Measurements from ENCODE around the gene LRRC10B. TPM values are rescaled to one million over a fixed set of nuclear protein-coding genes. Genes with fewer than 3 reads are reported as not detected.

The LRRC10B gene
- total RNA-seq, 4 donors from 2014 or later, result 0.59 to 39.7 (median 3.1) TPM

DNA sequence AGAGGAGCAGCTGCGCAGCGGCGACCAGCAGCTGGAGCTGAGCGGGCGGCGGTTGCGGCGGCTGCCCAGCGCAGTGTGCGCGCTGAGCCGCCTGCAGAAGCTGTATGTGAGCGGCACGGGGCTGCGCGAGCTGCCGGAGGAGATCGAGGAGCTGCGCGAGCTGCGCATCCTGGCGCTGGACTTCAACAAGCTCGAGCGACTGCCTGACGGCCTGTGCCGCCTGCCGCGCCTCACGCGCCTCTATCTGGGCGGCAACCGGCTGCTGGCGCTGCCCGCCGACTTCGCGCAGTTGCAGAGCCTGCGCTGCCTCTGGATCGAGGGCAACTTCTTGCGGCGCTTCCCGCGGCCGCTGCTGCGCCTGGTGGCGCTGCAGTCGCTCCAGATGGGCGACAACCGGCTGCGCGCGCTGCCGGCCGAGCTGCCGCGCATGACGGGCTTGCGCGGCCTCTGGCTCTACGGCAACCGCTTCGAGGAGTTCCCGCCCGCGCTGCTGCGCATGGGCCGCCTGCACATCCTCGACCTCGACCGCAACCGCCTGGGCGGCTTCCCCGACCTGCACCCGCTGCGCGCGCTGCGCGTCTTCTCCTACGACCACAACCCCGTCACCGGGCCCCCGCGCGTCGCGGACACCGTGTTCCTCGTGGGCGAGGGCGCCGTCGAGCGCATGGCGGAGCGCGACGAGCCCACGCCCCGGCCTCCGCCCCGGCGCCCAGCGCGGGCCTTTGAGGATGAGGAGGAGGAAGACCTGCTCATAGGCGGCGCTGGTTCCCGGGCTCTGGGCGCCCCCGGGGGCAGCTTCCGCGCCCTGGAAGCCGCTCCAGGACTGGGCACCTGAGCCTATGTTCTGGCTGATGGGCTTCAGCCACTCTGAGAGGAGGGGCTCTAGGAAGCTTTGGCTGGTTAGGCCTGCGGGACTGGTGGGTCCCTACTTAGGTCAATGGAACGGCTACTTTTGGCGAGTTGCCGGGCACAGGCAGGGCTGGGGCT, 787 bp downstream of the LRRC10B start:
- peak overlapping the region; percentile 61 to 62 for H3K27ac ChIP-seq
- TF ChIP-seq, protein P1, sequence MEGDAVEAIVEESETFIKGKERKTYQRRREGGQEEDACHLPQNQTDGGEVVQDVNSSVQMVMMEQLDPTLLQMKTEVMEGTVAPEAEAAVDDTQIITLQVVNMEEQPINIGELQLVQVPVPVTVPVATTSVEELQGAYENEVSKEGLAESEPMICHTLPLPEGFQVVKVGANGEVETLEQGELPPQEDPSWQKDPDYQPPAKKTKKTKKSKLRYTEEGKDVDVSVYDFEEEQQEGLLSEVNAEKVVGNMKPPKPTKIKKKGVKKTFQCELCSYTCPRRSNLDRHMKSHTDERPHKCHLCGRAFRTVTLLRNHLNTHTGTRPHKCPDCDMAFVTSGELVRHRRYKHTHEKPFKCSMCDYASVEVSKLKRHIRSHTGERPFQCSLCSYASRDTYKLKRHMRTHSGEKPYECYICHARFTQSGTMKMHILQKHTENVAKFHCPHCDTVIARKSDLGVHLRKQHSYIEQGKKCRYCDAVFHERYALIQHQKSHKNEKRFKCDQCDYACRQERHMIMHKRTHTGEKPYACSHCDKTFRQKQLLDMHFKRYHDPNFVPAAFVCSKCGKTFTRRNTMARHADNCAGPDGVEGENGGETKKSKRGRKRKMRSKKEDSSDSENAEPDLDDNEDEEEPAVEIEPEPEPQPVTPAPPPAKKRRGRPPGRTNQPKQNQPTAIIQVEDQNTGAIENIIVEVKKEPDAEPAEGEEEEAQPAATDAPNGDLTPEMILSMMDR (IDR thresholded peaks at IDR 0.05), result peak in 2 of 4 experiments; percentile 33 to 39
- peak in 1 of 2 donors; percentile 16 for TF ChIP-seq POLR2A (IDR thresholded peaks at IDR 0.05)
- no peaks in the 10 kb centered on the region for H3K36me3 ChIP-seq
- no peaks in the 10 kb centered on the region for H3K9me3 ChIP-seq
- intact Hi-C loops (cut with DNase I; ENCODE audit: low total_unique reads), result no loop called here
- H3K4me1 ChIP-seq, result peaks cover 0 to 16% of the 10 kb centered on the region in 2 donors
- DNase-seq, result peak in 1 of 2 donors; percentile 37
- peak overlapping the region in 1 of 2 donors; percentile 11 for H3K4me3 ChIP-seq
- H3K27me3 ChIP-seq, result peaks cover 6 to 18% of the 10 kb centered on the region in 2 donors

DNA sequence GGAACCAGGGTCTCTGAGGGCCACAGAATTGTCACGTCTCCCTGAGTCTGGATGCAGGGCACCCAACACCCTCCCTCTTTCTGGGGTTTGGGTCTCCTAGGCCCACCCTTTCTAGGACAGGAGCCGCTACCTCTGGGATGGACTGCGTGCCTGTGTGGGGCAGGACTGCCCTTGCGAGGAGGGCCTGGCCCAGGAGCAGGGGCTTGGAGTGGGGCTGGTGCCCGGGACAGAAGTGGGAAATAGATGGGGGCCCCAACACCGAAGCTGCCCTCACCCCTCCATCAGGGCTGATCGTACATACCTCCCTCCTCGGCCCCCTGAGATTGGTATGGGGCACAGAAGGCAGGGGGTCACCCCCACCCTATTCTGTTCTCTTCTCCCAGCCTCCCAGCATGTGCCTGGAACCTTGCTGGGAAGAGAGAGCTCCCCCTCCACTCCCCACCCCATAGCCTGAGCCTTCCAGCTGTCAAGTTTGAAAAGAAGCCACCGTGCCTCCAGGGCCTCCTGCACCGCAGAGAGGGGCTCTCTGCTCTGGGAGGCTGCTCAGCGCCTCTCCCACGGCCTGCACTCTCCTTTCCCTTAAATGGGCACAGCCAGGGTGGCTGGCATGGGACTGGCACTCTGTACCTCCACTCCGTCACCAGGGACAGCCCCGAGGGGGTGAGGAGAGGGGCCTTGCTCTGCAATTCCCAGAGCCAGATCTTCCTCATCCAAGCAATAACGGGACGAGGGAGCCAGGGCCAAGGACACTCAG, 1.8 kb downstream of the LRRC10B start:
- TF ChIP-seq, protein P1 (IDR thresholded peaks at IDR 0.05), result no peak
- TF ChIP-seq POLR2A (IDR thresholded peaks at IDR 0.05), result no peak
- intact Hi-C loops (cut with DNase I; ENCODE audit: low total_unique reads), result no loop called here
- peaks cover 6 to 18% of the 10 kb centered on the region in 2 donors for H3K27me3 ChIP-seq

DNA sequence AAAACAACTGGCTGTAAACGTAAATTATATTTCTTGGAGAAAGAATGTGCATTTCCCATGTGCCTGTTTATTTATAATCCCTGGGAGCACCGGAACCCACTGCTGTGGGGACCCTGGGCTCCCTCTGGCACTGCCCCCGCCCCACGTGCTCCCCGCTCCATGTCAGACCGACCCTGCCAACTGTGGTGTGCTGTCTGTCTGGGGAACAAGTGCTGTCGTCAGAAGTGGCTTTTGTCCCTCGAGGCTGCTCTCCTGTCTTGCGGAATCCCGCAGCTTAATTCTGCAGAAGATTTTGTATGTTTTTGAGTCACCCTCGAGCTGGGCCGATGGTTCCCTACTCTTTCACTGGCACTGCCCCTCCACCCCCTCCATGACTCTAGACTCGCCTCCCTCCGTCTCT, 2.4 kb downstream of the LRRC10B start:
- H3K27ac ChIP-seq, result peak overlapping the region; percentile 61 to 62
- intact Hi-C loops (cut with DNase I; ENCODE audit: low total_unique reads), result no loop called here

More for the DNA sequence above, 1.8 kb downstream of the LRRC10B start:
- Histone ChIP-seq H3K4me1 (peaks cover 0 to 16% of the 10 kb centered on the region in 2 donors), H3K36me3 (no peaks in the 10 kb centered on the region), H3K4me3 (no peak overlapping the region), H3K27ac (peak overlapping the region; percentile 61 to 62), H3K9me3 (no peaks in the 10 kb centered on the region)
- DNase-seq, result peak in 1 of 2 donors; percentile 28

DNA sequence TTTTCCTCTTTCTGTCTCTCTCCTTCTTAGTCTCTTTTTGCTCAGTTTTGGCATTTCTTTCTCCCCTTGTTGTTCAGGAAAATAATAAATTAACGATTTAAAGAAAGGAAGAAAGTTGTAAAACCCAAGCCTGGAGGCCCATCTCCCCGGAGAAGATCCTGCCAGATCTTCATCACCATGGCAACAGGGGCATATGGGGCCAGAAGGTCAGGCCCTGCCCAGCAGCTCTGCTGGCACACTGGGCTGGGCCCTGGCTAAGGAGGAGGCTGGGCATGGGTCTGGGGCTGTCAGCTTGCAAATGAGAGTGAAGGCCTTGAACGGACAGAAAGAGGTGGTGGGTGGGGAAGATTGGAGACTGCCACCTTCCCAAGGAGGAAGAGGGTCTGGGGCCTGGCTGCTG, 2.8 kb downstream of the LRRC10B start:
- Histone ChIP-seq H3K27ac (peak overlapping the region; percentile 42 to 61), H3K4me3 (no peak overlapping the region), H3K27me3 (peaks cover 6 to 18% of the 10 kb centered on the region in 2 donors), H3K9me3 (no peaks in the 10 kb centered on the region), H3K36me3 (no peaks in the 10 kb centered on the region), H3K4me1 (peaks cover 0 to 16% of the 10 kb centered on the region in 2 donors)
- DNase-seq, result no peak
- TF ChIP-seq POLR2A (IDR thresholded peaks at IDR 0.05), result no peak
- TF ChIP-seq, protein P1 (IDR thresholded peaks at IDR 0.05), result no peak
- intact Hi-C loops (cut with DNase I; ENCODE audit: low total_unique reads), result no loop called here

More for the DNA sequence above, 2.4 kb downstream of the LRRC10B start:
- Histone ChIP-seq H3K36me3 (no peaks in the 10 kb centered on the region), H3K9me3 (no peaks in the 10 kb centered on the region), H3K27me3 (peaks cover 6 to 18% of the 10 kb centered on the region in 2 donors), H3K4me1 (peaks cover 0 to 16% of the 10 kb centered on the region in 2 donors), H3K4me3 (no peak overlapping the region)
- TF ChIP-seq, protein P1 (IDR thresholded peaks at IDR 0.05), result no peak
- TF ChIP-seq POLR2A (IDR thresholded peaks at IDR 0.05), result no peak
- peak in 1 of 2 donors; percentile 35 for DNase-seq

Data from uterus (tissue), 4 donors.